Nephron progenitor cell (in vitro differentiated cells): ENCODE measurements around the gene TRIM29.

Source experiments
- DNase-seq: peaks from one replicate; pipeline ENCODE4 v3.0.0; 2021
- H3K27ac Mint-ChIP-seq: 2 replicates; pipeline ENCODE4 v1.8.0; 2021; ENCODE audit warnings: mild to moderate bottlenecking, moderate library complexity, mixed read lengths
- H3K27me3 Mint-ChIP-seq: 2 replicates; pipeline ENCODE4 v1.8.0; 2021; ENCODE audit warnings: mild to moderate bottlenecking, low read depth, mixed read lengths; ENCODE audit not compliant: poor library complexity
- H3K36me3 Mint-ChIP-seq: 2 replicates; pipeline ENCODE4 v1.8.0; 2021; ENCODE audit warnings: low read depth, mixed read lengths
- H3K4me1 Mint-ChIP-seq: 2 replicates; pipeline ENCODE4 v1.8.0; 2021; ENCODE audit warnings: mixed read lengths
- H3K4me3 Mint-ChIP-seq: 2 replicates; pipeline ENCODE4 v1.8.0; 2021; ENCODE audit warnings: mild to moderate bottlenecking, moderate library complexity, mixed read lengths
- H3K9me3 Mint-ChIP-seq: 2 replicates; pipeline ENCODE4 v1.8.0; 2021; ENCODE audit warnings: mild to moderate bottlenecking, moderate library complexity, mixed read lengths
- TF ChIP-seq, protein P1 (sequence below): fragments of 200-600 bp; sonication (generic); IDR thresholded peaks from 2 replicates; pipeline ENCODE4 v1.5.0; 2021; ENCODE audit warnings: antibody characterized with exemption

Gene TRIM29

DNA sequence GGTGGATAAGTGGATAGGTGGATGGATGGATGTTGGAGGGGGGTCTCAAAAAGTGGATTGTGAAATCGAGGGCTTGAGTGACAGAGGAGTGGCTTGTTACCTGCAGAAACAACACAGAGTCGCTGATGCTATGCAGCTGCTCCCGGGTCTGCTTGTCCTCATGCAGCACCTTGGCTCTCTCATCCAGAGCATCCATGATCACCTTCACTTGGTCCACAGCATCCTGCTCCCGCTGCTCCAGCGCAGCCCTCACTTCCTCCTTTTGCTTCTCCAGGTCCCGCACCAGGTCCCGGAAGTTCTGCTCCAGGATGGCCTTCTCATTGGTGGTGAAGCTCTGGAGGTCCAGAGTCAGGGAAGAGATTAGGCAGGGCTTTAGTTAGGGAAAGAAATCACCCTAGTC lies 10.7 kb downstream of the TRIM29 start:
- Mint-ChIP-seq H3K27me3 (peaks cover 42% of the 10 kb centered on the region), H3K9me3 (no peaks in the 10 kb centered on the region), H3K4me1 (peaks cover 16% of the 10 kb centered on the region), H3K36me3 (no peaks in the 10 kb centered on the region), H3K27ac (no peak overlapping the region), H3K4me3 (no peak overlapping the region)
- no peak for DNase-seq
- TF ChIP-seq, protein P1, sequence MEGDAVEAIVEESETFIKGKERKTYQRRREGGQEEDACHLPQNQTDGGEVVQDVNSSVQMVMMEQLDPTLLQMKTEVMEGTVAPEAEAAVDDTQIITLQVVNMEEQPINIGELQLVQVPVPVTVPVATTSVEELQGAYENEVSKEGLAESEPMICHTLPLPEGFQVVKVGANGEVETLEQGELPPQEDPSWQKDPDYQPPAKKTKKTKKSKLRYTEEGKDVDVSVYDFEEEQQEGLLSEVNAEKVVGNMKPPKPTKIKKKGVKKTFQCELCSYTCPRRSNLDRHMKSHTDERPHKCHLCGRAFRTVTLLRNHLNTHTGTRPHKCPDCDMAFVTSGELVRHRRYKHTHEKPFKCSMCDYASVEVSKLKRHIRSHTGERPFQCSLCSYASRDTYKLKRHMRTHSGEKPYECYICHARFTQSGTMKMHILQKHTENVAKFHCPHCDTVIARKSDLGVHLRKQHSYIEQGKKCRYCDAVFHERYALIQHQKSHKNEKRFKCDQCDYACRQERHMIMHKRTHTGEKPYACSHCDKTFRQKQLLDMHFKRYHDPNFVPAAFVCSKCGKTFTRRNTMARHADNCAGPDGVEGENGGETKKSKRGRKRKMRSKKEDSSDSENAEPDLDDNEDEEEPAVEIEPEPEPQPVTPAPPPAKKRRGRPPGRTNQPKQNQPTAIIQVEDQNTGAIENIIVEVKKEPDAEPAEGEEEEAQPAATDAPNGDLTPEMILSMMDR, result no peak

DNA sequence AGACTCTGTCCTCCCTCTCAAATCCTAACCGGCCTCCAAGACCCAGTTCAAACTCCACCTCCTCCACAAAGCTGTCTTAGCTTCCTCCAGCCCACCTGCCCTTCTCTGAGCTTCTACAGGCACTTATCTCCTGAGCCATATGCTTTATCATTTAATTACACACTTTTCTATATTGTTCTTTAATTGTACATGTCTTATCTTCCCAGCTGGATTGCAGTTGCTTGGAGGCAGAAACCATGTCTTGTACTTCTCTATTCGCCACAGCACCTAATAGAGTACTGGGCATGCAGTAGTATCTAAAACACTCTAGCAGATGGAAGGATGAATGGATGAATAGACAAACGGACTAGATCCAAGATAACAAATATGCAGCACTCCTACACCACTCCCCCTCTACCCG lies 11.3 kb downstream of the TRIM29 start:
- Mint-ChIP-seq H3K27me3 (peaks cover 39% of the 10 kb centered on the region), H3K36me3 (no peaks in the 10 kb centered on the region), H3K27ac (no peak overlapping the region), H3K4me1 (peaks cover 17% of the 10 kb centered on the region), H3K4me3 (no peak overlapping the region), H3K9me3 (no peaks in the 10 kb centered on the region)
- TF ChIP-seq, protein P1, result no peak
- DNase-seq, result no peak

DNA sequence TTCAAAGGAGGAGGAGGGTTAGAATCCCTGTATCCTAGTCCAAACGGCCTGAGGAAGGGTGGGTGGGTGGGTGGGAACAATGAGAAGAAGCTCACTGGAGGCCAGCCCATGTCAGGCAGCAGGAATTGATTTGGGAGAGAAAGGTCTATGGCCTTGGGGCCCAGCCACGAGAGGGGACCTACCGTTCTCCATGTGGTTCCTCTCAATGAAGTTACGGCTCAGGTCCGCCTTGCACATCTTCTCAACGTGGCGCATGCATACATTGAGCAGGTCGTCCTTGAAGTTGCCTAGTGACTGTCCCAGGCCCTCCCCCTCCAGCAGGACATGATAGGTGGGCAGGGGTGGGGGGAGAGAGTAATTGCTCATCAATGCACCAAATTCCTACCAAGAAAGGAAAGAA lies 12.4 kb downstream of the TRIM29 start:
- Mint-ChIP-seq H3K4me1 (peaks cover 25% of the 10 kb centered on the region), H3K9me3 (no peaks in the 10 kb centered on the region), H3K27ac (no peak overlapping the region), H3K4me3 (no peak overlapping the region), H3K27me3 (peaks cover 38% of the 10 kb centered on the region), H3K36me3 (no peaks in the 10 kb centered on the region)
- TF ChIP-seq, protein P1, result no peak
- no peak for DNase-seq

DNA sequence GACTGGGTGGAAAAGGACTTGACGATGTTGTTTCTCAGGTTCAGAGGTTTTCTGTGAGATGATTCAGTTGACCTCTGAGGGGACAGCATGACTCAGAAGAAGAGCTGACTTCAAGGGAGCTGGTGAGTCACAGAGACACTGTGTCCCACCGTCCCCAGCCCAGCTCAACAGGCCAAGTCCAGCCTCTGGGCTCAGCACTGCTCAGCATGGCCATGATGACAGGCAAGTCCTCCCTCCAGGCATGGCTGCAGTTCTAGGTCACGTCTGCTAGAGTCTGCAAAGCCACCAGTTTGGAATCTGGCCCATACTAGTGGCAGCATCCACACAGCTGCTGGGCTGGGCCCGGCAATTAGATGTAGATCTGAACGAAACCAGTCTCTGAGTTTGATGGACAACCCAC lies 12.9 kb downstream of the TRIM29 start:
- no peak overlapping the region for H3K27ac Mint-ChIP-seq
- H3K9me3 Mint-ChIP-seq, result no peaks in the 10 kb centered on the region
- TF ChIP-seq, protein P1, result no peak
- DNase-seq, result no peak
- H3K4me3 Mint-ChIP-seq, result no peak overlapping the region
- H3K27me3 Mint-ChIP-seq, result peaks cover 41% of the 10 kb centered on the region
- no peaks in the 10 kb centered on the region for H3K36me3 Mint-ChIP-seq
- H3K4me1 Mint-ChIP-seq, result peaks cover 30% of the 10 kb centered on the region

DNA sequence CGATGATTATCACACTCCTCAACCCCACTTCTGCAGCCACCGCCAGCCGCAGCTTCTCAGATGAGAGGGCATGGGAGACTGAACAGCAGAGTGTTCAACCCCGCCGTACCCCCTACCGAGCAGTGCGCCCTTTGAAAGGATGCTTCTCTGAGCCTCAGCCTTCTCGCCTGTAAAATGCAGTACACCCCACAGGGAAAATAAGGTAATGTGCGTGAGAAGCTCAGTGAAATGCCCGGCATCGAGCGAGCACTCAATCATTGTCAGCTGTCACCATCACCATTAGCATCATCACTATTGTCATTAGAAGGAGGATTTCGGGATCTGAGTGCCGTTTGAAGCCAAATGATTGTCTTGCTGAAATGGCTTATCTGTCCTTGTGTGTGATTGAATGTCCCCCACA lies 13.6 kb downstream of the TRIM29 start:
- no peak for DNase-seq
- no peaks in the 10 kb centered on the region for H3K36me3 Mint-ChIP-seq
- H3K9me3 Mint-ChIP-seq, result no peaks in the 10 kb centered on the region
- H3K27ac Mint-ChIP-seq, result no peak overlapping the region
- TF ChIP-seq, protein P1, result no peak
- no peak overlapping the region for H3K4me3 Mint-ChIP-seq
- H3K27me3 Mint-ChIP-seq, result peaks cover 44% of the 10 kb centered on the region
- H3K4me1 Mint-ChIP-seq, result peaks cover 30% of the 10 kb centered on the region

DNA sequence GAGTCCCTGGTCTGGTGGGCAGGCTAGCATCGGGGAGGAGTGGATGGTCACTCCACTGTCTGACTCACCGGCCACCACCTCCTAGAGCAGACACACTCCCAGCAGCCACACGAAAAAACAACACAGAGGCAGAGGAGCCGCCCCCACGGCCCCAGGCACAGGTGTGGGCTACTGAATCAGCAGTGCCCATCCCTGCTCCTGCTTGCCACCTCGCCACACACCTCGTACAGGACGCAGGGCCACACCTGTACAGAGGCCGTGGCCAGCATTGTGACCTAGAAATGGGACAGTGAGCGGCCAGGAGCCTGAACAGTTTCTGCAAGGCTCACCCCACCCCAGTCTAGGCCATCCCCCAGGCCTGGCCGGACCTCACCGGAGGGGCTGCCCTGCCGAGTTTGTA lies 14.0 kb downstream of the TRIM29 start:
- no peaks in the 10 kb centered on the region for H3K36me3 Mint-ChIP-seq
- H3K4me3 Mint-ChIP-seq, result no peak overlapping the region
- DNase-seq, result no peak
- H3K4me1 Mint-ChIP-seq, result peaks cover 32% of the 10 kb centered on the region
- H3K9me3 Mint-ChIP-seq, result no peaks in the 10 kb centered on the region
- peaks cover 43% of the 10 kb centered on the region for H3K27me3 Mint-ChIP-seq
- H3K27ac Mint-ChIP-seq, result no peak overlapping the region
- TF ChIP-seq, protein P1, result no peak
